H7 (cell line): Measurements from ENCODE around the gene KLF12. TPM values are rescaled to one million over a fixed set of nuclear protein-coding genes. Genes with fewer than 3 reads are reported as not detected.

Experiments
- DNase-seq: peaks from one replicate; pipeline ENCODE4 v3.0.0; 2012
- H3K27me3 ChIP-seq: 2 replicates; pipeline ENCODE4 v1.6.0; 2011; ENCODE audit warnings: mild to moderate bottlenecking, low read length; ENCODE audit not compliant: control insufficient read depth, insufficient read depth
- H3K36me3 ChIP-seq: replicated peaks from 2 replicates; pipeline ENCODE4 v1.5.1; 2011; ENCODE audit warnings: low read length; ENCODE audit not compliant: control insufficient read depth, insufficient read depth
- H3K4me3 ChIP-seq: 2 replicates; pipeline ENCODE4 v1.5.1; 2011; ENCODE audit warnings: low read depth, mild to moderate bottlenecking, control low read depth, low read length, moderate library complexity; ENCODE audit not compliant: insufficient read depth
- total RNA-seq: library from RNA; depleted of rRNA; stranded (reverse); fragments of >200 nt; shearing (Covaris generic); gene quantifications from 2 replicates; pipeline ENCODE4 v1.2.3, GENCODE V29; 2014; rRNA removed

Gene KLF12
- total RNA-seq, result 5.0 and 6.1 TPM in 2 replicates

- peak within 1 kb of the TSS; percentile 79 for H3K4me3 ChIP-seq
- peaks cover 4% of the 10 kb centered on the region; the same call in 1 of the 2 replicates for H3K27me3 ChIP-seq
- H3K36me3 ChIP-seq, result no peaks in the 10 kb centered on the region
- peak; percentile 92 for DNase-seq
Measured at GRCh38 chr13:74134221-74134776, at the start of gene KLF12. Gene KLF12 (minus strand): TSS chr13:74134404.

- Histone ChIP-seq H3K36me3 (no peaks in the 10 kb centered on the region), H3K27me3 (no peaks in the 10 kb centered on the region), H3K4me3 (no peak overlapping the region)
- no peak for DNase-seq
Measured at GRCh38 chr13:74182491-74182890, 48.3 kb upstream of the KLF12 start.

DNA sequence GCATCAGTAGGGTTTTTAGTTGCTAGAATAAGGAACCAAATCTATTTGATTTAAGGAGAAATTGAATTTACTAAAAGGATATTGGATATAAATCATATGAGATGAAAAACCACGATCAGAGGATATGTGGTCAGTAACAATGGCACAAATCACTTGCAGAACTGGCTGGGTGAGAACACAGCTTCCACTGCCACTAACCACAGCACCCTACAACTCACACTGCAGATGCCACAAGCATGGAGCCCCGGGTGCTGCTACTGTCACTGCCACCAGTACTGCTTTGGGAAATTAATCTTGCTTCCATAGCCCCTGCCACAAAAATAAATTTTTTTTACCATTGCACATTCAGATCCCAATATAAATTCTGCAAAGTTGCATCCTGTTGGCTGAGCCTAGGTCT, 40.6 kb upstream of the KLF12 start:
- Histone ChIP-seq H3K36me3 (no peaks in the 10 kb centered on the region), H3K4me3 (no peak overlapping the region), H3K27me3 (no peaks in the 10 kb centered on the region)
- DNase-seq, result no peak

GRCh38 chr13:74173822-74174221, 39.6 kb upstream of the KLF12 start:
- Histone ChIP-seq H3K4me3 (no peak overlapping the region), H3K27me3 (no peaks in the 10 kb centered on the region), H3K36me3 (no peaks in the 10 kb centered on the region)
- DNase-seq, result no peak

DNA sequence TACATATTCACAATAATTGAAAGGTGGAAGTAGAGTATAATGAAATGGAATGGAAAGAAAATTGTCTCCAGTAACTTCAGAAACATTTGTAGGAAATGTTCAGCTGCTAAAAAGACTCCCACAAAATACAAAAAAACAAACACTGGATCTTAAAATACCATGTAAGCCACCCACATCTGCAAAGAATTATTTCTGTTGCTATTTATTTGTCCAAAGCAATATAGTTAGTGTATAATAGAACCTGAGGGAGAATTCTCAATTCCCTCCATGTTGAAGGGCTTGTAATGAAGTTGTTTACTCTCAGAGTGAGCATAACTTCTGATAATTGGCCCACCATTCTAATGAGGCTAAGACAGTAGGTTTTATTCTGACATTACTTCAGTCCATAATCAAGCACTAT, 37.4 kb upstream of the KLF12 start:
- Histone ChIP-seq H3K4me3 (no peak overlapping the region), H3K36me3 (no peaks in the 10 kb centered on the region), H3K27me3 (no peaks in the 10 kb centered on the region)
- DNase-seq, result no peak

- H3K27me3 ChIP-seq, result no peaks in the 10 kb centered on the region
- H3K4me3 ChIP-seq, result no peak overlapping the region
- no peak for DNase-seq
- no peaks in the 10 kb centered on the region for H3K36me3 ChIP-seq
Measured at GRCh38 chr13:74169676-74170075, 35.5 kb upstream of the KLF12 start.

GRCh38 chr13:74168263-74168675, 34.1 kb upstream of the KLF12 start:
- H3K4me3 ChIP-seq, result no peak overlapping the region
- H3K36me3 ChIP-seq, result no peaks in the 10 kb centered on the region
- H3K27me3 ChIP-seq, result no peaks in the 10 kb centered on the region
- no peak for DNase-seq

- H3K4me3 ChIP-seq, result no peak overlapping the region
- DNase-seq, result no peak
- H3K27me3 ChIP-seq, result no peaks in the 10 kb centered on the region
- H3K36me3 ChIP-seq, result no peaks in the 10 kb centered on the region
Measured at GRCh38 chr13:74166261-74167004, 32.2 kb upstream of the KLF12 start.

- H3K36me3 ChIP-seq, result no peaks in the 10 kb centered on the region
- no peak overlapping the region for H3K4me3 ChIP-seq
- no peak for DNase-seq
- no peaks in the 10 kb centered on the region for H3K27me3 ChIP-seq
Measured at GRCh38 chr13:74162782-74163181, 28.6 kb upstream of the KLF12 start.

- no peaks in the 10 kb centered on the region for H3K36me3 ChIP-seq
- DNase-seq, result no peak
- no peak overlapping the region for H3K4me3 ChIP-seq
- H3K27me3 ChIP-seq, result no peaks in the 10 kb centered on the region
Measured at GRCh38 chr13:74162135-74162534, 27.9 kb upstream of the KLF12 start.

DNA sequence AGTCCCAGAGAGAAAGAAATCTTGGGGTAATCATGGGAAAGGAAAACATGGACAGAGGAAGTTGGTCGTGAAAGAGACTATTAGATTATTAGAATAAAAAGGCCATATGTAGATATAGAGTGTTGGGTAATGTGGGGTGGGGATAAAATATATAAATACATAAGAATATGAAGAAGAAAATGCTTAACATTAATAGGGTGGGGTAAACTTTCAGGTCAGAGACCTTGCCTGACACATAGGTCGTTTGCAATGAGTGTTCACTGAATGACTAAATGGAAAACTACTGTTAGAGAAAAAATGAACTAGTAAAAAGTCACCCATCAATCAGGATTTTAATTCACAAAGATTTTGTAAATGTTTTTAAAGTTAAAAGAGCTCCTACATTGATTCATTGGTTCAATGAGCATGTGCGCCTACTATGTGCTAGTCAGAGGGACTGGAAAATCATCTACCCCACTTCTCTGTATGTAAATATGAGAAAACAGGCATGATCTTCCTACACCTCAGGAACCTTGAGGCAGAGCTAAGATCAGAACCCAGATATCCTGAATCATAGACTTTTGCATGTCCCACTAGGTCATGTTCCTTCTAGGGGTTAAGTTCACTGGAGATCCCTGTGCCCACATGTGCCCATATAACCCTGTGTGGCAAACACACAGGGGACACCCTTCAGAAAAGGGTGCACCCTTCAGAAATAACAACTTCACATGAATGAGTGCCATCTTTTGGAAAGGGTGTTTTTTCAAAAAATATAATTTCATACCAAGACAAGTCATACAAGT, 24.6 kb upstream of the KLF12 start:
- no peak for DNase-seq
- Histone ChIP-seq H3K27me3 (no peaks in the 10 kb centered on the region), H3K4me3 (no peak overlapping the region), H3K36me3 (no peaks in the 10 kb centered on the region)

- H3K27me3 ChIP-seq, result no peaks in the 10 kb centered on the region
- H3K36me3 ChIP-seq, result no peaks in the 10 kb centered on the region
- H3K4me3 ChIP-seq, result no peak overlapping the region
- DNase-seq, result no peak
Measured at GRCh38 chr13:74158028-74158427, 23.8 kb upstream of the KLF12 start.

DNA sequence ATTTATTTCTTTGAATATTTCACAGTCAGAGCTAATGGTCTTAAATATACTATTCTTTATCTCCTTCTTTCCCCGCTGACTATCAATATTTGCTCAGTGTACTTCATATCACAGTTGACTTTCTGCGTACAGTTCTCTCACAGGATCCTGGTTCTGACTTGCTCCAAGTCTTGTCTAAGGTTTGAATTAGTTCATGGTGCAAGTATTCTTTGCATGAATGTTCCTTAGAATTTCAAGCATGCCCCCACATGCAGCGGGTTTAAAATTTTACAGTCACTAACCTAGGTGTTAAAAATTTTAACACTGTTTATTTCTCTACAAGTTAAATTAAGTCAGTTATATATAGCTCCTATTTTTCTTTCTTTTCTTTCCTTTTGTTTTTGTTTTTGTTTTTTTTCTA, 20.8 kb upstream of the KLF12 start:
- no peak for DNase-seq
- H3K27me3 ChIP-seq, result no peaks in the 10 kb centered on the region
- H3K4me3 ChIP-seq, result no peak overlapping the region
- no peaks in the 10 kb centered on the region for H3K36me3 ChIP-seq

DNA sequence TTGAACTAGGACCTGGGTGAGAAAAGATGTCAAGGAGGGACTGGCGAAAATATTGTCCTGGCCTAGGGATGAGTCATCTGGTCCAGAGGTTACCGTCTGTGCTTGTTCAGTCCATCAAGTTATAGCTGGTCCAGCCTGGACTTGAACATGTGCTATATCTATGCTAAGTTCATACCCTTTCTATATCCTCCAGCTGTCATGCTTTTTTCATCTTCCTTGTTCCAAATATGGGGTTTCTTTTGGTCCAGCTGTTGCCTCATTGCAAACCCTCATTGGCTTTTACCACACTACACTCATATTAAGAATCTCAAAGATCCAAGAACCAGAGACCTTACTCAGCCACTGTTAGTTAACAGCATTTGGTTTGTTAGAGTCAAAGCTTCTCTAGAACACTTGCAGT, 19.1 kb upstream of the KLF12 start:
- H3K36me3 ChIP-seq, result no peaks in the 10 kb centered on the region
- no peaks in the 10 kb centered on the region for H3K27me3 ChIP-seq
- DNase-seq, result no peak
- no peak overlapping the region for H3K4me3 ChIP-seq

DNA sequence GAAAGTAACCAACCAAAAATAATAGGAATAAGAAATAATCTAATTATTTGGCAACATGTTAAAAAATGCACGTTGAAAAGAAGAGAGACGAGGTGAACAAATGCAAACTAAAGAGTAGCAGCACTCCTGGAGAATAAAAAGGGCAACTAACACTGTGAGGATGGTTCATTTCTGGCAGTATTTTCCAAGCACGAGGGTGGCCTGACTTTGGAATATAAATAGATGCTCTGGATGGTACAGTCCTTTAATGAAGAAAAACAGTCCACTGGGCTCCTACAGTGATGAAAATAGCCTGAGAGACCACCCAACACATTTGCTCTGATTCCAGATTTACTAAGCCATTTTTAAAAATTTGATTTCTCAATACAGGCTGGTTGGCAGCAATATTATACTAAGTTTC, 17.7 kb upstream of the KLF12 start:
- Histone ChIP-seq H3K27me3 (no peaks in the 10 kb centered on the region), H3K4me3 (no peak overlapping the region), H3K36me3 (no peaks in the 10 kb centered on the region)
- DNase-seq, result no peak
